Muscle of arm (tissue), 12 donors: ENCODE results near the gene LMF2. TPM values are rescaled to one million over a fixed set of nuclear protein-coding genes. Genes with fewer than 3 reads are reported as not detected.
A peak's percentile ranks its signal among the peaks of the same experiment; 100 is the strongest.
"Not testable (repeated sequence)": the region's sequence is repeated elsewhere in the genome, so short reads cannot be mapped to it uniquely, and the experiment has no call there.

Experiments
- DNase-seq: peaks from one replicate; pipeline ENCODE4 v3.0.0-alpha.2; 2013
- polyA plus RNA-seq, 12 donors: library from polyadenylated mRNA; unstranded; fragments of 120-200 nt; gene quantifications; one replicate each; pipeline ENCODE4 v1.2.1, GENCODE V29; 2013; ENCODE audit not compliant: insufficient read length in 12 of 12

The LMF2 gene
- polyA plus RNA-seq, 12 donors: 26.3 to 67.1 (median 33.1) TPM; not detected in 1

DNA sequence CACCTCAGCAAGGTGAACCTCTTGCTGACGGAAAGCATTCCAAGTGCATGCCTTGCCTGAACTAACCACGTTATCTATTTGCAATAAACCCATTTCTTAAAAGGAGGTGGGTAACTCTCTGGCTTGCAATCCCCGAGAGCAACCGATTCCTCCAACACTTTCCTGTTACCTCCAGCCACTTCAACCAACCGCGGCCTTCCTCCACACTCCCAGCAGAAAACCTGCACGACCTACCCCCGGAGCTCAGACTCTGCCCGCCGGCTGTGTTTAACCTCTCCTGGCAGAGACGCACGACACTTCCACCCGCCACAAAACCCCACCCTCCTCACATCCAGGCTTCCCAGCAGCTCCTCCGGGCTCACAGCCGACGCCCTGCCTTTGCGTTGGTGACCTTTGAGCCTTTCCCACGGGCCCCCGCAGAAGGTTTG, 17.2 kb upstream of the LMF2 start:
- DNase-seq: no peak

DNA sequence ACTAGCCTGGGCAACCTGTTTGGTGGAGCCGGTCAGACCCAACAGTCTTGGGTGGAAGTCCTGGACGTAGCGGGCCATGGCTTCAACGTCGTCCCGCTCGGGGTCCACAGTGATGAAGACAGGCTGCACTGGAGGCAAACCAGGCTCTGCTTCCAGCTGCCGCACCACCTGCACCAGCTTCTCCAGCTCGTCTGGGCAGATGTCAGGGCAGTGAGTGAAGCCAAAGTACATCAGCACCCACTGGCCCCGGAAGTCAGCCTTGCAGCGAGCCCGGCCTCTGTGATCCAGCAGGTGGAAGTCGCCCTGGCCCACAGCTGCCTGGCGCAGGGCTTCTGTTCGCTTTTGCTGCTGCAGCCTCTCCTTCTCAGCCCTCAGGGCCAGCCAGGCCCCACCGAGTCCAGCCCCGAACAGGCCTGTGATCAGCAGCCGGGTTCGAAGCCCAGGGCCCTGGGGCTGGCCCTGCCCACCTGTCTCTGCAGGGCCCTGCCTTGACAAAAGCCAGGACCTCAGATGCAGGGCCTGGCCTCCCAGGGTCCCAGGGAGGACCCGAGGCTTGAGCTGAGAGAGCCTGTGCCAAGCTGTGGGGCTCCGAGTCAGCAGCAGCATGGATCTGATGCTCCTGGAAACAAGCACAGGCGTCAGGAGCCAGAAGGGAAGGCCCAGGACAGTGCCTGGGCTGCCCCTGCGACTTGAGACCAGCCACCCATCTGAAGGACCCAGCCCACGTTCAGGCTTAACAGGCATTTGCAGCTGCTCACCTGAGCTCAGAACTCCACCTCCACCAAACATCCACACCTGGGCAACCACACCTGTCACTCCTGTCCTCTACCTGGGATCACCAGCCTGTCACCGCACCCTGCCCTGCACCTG, 16.5 kb upstream of the LMF2 start:
- no peak for DNase-seq

GRCh38 chr22:50523458-50523805, 15.9 kb upstream of the LMF2 start:
- DNase-seq: no peak

DNA sequence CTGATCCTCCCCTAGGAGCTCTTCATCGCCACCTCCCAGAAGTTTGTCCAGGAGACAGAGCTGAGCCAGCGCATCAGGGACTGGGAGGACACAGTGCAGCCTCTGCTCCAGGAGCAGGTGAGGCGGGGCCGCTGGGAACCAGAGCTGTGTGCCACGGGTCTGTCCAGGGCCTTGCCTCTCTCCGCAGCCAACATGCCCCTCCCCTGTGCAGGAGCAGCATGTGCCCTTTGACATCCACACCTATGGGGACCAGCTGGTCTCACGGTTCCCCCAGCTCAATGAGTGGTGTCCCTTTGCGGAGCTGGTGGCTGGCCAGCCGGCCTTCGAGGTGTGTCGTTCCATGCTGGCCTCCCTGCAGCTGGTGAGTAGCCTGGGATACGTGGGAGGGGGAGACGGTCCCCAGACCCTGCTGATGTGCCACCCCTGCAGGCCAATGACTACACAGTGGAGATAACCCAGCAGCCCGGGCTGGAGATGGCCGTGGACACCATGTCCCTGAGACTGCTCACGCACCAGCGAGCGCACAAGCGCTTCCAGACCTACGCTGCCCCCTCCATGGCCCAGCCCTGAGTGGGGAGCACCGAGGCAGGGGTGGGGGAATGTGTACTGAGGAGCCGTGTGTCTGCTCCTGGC, 15.4 kb upstream of the LMF2 start:
- DNase-seq: no peak

GRCh38 chr22:50522208-50522805, 14.8 kb upstream of the LMF2 start:
- DNase-seq: no peak

GRCh38 chr22:50521710-50522109, 14.2 kb upstream of the LMF2 start:
- no peak for DNase-seq

DNA sequence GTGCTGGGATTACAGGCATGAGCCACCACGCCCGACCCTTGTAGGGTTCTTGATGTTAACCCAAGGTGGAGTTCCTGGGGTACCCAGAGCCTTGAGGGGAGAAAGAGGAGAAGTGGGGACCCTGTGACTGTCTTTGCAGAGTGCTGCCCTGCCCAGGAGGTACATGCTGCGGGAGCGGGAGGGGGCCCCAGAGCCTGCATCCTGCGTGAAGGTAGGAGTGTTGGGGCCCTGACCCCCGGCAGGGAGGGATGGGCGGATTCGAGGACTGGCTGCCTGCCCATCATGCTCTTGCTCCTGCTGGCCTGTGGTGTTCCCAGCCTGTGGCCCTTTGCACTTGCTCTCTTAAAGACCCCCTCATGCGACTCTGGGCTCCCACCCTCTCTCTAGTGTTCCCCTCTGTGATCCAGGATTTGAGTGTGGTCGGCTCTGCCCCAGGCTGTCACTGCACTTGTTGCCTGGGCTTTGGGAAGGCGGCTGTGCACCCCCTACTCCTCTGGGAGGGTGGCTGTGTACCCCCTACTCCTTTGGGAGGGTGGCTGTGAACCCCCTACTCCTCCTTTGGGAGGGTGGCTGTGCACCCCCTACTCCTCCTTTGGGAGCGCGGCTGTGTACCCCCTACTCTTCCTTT, 13.4 kb upstream of the LMF2 start:
- no peak for DNase-seq

- DNase-seq: not testable (repeated sequence)
Observed at GRCh38 chr22:50520184-50520583, 12.7 kb upstream of the LMF2 start.

DNA sequence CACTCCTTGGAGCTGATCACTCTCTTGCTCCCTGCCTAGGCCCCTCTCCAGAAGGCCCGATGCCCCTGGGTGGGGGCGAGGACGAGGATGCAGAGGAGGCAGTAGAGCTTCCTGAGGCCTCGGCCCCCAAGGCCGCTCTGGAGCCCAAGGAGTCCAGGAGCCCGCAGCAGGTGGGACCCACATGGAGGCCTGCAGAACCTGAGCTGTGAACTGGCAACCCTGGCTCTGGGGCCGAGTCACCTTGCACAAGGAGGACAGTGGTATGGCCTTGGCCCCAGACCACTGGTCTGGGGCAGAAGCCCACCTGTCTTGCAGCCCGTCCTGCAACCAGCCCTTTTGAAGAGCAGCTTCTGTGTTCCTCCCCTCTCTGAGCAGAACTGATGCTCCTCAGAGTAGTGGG, 11.6 kb upstream of the LMF2 start:
- DNase-seq: no peak

GRCh38 chr22:50518606-50519005, 11.1 kb upstream of the LMF2 start:
- no peak for DNase-seq

GRCh38 chr22:50517495-50518260, 10.2 kb upstream of the LMF2 start:
- no peak for DNase-seq

- DNase-seq: no peak
Observed at GRCh38 chr22:50516891-50517290, 9.4 kb upstream of the LMF2 start.

- no peak for DNase-seq
Observed at GRCh38 chr22:50516068-50516467, 8.6 kb upstream of the LMF2 start.

- no peak for DNase-seq
Observed at GRCh38 chr22:50513175-50513574, 5.7 kb upstream of the LMF2 start.

- no peak for DNase-seq
Observed at GRCh38 chr22:50508897-50509296, 1.4 kb upstream of the LMF2 start.

DNA sequence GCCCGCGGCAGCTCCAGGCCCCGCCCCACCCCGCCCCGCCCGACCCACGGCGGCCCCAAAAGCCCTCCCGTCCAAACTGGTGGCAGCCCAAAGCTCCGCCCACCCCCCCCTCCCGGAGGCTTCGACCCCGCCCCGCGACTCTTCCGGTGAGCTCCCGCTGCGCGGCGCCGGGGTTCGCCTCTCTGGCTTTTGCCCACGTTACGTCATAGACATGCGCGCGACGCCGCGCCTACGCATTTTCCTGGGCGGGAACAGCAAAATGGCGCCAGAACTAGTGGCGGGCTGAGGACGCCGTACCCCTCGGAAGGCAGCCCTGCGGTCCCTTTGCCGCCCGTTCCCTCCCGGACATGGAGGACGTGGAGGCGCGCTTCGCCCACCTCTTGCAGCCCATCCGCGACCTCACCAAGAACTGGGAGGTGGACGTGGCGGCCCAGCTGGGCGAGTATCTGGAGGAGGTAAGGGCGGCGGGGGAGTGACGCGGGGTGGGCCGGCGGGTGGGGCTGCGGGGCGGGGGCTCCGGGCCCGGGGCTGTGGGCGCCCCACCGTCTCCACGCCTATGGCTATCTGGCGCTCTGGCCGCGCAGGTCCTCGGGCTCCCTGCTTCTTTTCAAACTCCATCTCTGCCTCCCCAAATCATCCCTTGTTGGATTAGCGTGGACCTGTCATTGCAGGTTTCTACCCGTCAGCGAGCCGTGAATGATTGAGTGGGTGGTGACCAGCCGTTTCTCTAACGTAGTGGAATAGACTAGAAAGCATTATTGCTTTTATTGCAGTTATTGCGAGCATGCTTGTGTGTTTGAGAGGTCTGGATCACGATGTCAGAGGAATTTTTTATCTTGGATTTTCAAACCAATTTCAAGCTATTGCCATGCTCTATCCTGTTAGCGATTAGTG, 736 bp upstream of the LMF2 start, which contains the start of gene NCAPH2:
NCAPH2 (plus strand) TSS at position 234 of the 894 bp plus-strand sequence; CDS start at position 348, 114 bp downstream.
- peak; percentile 99 for DNase-seq

- no peak for DNase-seq
Observed at GRCh38 chr22:50506611-50507420, 686 bp downstream of the LMF2 start.

DNA sequence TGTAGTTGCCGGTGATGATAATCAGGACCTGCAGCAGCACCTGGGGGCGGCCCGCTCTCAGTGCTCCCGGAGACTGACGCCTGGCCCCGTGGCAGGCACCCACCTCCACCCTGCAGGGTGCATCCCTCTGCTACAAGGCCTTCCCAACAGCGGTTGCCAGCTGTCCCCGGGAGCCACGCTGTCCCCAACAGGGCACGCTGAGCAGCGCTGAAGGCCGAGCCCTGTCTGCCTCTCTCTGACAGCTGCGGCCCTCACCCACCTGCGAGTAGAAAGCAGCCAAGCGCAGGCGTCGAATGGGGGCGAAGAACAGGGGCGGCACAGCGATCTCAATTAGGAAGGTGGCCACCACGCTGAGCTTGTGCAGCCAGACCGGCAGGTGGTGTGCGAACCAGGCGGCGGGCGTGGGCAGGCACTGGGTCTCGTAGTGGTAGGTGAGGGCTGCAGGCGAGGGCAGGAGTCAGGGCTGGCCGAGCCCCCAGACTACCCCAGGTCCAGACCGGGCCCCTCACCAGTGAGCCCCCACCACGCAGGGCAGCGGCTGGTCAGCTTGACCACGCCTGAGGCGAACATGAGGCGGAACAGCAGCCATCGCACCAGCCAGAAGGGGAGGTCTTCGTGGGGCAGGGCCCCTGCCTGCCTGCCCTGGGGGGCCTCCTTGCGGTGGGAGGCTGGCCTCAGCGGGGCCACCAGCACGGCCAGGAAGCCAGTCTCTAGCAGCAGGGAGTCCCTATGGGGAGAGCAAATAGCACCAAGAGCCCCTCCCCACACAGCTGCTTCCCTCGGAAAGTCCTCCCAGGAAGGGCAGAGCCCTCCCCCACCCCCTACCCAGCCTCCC, 1.5 kb downstream of the LMF2 start:
- DNase-seq: no peak
